NCI-H1048 (cell line): ENCODE measurements around the gene ABHD14A.

Source experiments
- DNase-seq: peaks from one replicate; lab custom pipeline; 2025; lab: John Stamatoyannopoulos, UW

Gene ABHD14A

GRCh38 chr3:51957520-51958205 lies 17.2 kb upstream of the ABHD14A start:
- no peak for DNase-seq

GRCh38 chr3:51958603-51959521 lies 16.0 kb upstream of the ABHD14A start:
- no peak for DNase-seq

DNA sequence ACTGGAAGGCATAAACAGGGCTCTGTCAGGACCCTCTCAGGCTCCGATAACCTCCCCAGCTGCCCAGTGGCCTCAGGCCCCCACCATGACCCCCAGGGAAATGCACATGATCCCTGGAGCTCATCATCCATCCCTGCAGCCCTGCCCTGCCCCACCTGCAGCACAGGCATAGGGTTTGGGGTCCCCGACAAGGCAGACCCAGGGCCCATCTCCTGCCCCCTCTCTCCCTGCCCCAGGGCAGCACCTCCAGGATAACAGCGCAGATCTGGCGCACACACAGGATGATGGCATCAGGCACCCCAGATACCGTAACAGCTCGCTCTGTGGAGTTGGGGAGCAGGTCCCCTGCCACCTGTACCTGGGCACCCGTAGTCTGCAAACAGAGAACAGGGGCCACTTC lies 15.2 kb upstream of the ABHD14A start:
- no peak for DNase-seq

GRCh38 chr3:51960386-51960785 lies 14.5 kb upstream of the ABHD14A start:
- no peak for DNase-seq

- no peak for DNase-seq
Observed at GRCh38 chr3:51961011-51961410, 13.9 kb upstream of the ABHD14A start.

GRCh38 chr3:51961602-51962569 lies 13.0 kb upstream of the ABHD14A start:
- no peak for DNase-seq

DNA sequence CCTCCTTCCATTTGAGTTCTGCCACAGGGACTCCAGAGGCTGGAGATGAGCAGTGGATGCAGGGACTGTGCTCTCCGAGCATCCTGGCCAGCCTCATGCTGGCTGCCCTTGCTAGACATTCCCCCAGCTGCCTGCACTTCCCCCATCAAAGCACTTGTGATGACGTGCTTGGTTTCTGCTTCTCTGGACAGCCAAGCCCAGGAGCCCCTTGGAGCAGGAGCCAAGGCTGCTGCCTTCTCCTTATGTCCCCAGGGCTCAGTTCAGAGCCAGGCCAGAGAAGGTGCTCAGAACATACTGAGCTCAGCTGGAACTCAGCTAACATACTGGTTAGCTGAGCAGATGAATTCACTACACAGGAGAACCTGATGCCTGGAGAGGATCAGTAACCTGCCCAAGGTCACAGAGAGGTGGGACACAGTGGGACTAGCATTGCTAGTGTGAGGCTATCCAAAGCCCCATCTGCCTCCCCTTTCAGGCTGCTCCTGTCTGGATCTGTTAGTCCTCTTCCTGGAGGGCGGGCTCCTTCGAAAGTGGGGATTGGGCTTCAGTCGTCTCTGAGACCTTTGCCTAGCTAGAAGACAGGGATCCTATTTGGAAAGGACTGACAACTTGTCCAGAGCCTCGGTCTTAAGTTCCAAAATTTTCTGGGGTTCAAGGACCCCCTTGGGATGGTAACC lies 11.9 kb upstream of the ABHD14A start:
- DNase-seq: no peak

DNA sequence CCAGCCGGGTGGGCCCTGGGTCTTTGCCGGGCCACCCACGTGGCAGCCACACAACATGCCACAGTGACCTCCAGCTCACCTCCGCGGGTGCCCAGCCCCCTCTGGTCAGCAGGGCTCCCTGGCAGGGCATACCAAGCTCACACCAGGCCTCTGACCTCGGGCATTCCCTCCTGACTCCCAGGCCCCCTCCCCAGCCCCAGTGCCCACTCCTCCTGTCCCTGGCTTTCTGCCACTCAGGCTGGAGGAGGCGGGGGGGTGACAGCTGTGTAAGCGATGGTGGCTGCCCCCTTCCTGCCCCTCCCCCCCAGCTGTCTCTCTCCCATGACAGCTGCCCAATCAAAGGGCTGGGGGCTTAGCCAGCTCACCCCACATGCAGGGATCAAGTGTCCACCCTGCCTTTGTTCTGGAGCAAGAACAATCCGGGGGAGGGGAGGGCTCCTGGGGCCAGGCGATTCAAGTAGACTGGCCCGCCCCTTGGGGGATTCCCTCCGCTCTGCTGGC lies 10.9 kb upstream of the ABHD14A start:
- DNase-seq: no peak

- DNase-seq: no peak
Observed at GRCh38 chr3:51964521-51964920, 10.3 kb upstream of the ABHD14A start.

DNA sequence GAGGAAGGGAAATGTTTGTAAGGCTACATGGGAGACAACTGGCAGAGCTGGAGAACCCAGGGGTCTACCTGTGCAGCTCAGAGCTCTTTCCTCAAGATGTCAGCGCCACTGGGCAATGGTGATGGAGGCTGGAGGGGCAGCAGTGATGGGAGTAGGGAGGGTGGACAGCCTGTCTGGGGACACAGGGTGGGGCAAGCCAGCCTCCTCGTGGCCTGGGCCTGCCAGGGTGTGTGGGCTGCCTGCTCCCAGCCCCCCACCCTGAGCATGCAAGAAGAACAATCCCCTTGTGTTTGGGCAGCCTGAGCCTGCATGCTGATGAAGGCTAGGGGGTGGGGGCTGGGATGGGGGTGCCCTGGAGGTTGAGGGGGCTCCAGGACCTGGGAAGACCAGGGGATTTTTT lies 8.8 kb upstream of the ABHD14A start:
- DNase-seq: no peak

- no peak for DNase-seq
Observed at GRCh38 chr3:51966486-51966885, 8.4 kb upstream of the ABHD14A start.

DNA sequence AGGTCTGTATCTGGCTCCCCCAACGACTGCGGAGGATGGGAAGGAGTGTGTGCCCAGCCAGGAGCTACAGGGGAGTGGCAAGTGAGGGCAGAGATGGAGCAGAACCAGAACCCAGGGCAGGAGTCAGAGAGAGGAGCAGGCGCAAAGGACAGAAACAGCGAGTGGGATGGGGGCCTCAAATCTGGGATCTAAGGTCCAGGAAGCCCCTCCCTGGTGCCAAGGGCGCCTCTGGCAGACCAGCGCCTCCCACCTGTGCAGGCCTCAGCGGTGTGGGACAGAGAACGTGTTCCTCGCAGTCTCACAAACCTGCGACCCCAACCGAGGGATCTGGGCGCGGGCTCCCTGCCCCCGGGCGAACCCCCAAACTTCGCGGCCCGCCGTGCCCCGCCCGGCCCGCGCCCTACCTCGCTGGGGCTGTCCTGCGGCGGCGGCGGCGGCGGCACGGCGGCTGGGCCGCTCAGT lies 7.9 kb upstream of the ABHD14A start:
- DNase-seq: no peak

- DNase-seq: peak; percentile 69
Observed at GRCh38 chr3:51967384-51968169, 7.3 kb upstream of the ABHD14A start, which contains the start of gene PCBP4. Gene PCBP4, minus strand, starts transcription at chr3:51967454. Its CDS starts 6,214 bp downstream, at chr3:51961240.

DNA sequence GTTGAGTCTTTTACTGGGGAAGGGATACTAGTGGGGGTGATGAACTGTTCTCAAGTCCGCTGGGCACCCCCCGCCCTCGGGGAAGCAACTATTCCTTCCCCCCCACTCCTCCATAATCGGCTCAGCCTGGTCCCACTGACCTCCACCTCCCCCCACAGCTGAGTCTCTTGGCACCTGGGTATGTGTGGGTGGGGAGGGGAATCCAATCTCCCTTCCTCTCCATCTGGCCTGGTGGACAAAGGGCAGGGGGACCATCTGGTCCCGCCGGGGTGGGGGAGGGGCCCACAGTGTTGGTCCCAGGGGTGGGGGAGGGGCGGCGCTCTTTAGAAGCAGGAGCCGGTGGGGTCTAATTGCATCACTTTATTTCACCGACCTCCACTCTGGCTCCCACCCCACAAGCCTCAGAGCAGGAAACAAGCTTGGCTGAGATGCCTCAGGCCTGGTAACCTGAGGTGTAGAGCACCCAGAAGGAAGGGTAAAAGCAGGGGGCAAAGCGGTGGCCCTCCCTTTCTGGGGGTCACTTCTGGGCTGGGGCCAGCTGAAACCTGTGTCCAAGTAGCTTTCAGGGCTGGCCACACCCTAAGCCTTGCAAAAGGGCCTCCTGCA lies 6.6 kb upstream of the ABHD14A start:
- no peak for DNase-seq

GRCh38 chr3:51968883-51969678 lies 5.8 kb upstream of the ABHD14A start:
- no peak for DNase-seq

GRCh38 chr3:51969841-51970240 lies 5.0 kb upstream of the ABHD14A start:
- no peak for DNase-seq

GRCh38 chr3:51970606-51971300 lies 4.1 kb upstream of the ABHD14A start:
- no peak for DNase-seq

DNA sequence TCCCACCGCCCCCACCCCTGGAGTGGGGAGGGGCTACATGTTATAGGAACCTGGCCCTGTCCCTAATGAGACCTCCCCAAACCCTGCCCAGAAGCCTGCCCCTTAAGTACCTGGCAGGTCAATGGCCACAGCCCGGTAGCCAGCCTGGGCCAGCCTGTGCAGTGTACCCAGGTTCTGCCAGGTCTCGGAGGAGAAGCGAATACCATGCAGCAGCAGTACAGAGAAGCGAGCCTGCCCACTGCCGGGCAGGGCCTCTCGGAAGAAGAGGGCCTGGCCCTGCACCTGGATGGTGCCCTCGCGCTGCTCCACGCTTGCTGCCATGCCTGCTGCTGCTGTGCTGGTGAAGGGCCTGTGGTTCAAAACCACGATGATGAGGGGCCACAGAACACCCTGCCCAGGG lies 3.5 kb upstream of the ABHD14A start:
- no peak for DNase-seq
